GM10847 (cell line): ENCODE measurements around the gene WFIKKN1.

Experiments used
- POLR2A ChIP-seq: IDR thresholded peaks from 2 replicates; pipeline ENCODE4 v1.6.1; 2011; ENCODE audit not compliant: insufficient read length; ENCODE audit errors: extremely low read depth

WFIKKN1 gene, protein sequence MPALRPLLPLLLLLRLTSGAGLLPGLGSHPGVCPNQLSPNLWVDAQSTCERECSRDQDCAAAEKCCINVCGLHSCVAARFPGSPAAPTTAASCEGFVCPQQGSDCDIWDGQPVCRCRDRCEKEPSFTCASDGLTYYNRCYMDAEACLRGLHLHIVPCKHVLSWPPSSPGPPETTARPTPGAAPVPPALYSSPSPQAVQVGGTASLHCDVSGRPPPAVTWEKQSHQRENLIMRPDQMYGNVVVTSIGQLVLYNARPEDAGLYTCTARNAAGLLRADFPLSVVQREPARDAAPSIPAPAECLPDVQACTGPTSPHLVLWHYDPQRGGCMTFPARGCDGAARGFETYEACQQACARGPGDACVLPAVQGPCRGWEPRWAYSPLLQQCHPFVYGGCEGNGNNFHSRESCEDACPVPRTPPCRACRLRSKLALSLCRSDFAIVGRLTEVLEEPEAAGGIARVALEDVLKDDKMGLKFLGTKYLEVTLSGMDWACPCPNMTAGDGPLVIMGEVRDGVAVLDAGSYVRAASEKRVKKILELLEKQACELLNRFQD

DNA sequence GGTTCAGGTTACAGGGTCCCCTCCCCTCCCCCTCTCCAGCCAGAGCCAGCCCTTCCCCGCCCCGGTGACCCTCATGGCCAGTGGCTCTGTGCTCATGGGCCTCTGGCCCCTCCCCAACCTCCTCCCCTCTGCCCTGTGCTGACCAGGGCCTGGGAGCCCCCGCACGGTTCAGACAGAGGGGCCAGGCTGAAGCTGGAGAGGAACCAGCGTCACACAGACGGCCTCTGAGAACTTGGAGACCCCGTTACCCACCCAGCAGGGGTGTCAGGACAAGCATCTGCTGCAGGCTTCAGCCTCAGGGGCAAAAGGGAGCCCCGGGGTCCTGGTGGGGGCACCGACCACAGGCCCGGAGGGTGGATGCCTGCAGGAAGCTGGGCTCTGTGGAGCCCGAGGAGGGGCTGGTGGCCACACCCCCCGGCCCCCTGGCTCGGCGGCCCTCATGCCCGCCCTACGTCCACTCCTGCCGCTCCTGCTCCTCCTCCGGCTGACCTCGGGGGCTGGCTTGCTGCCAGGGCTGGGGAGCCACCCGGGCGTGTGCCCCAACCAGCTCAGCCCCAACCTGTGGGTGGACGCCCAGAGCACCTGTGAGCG, at the start of gene WFIKKN1:
Gene WFIKKN1 (plus strand): TSS at position 171 of the 591 bp plus-strand sequence. CDS start 269 bp downstream, at position 440.
- TF ChIP-seq POLR2A, result no peak

DNA sequence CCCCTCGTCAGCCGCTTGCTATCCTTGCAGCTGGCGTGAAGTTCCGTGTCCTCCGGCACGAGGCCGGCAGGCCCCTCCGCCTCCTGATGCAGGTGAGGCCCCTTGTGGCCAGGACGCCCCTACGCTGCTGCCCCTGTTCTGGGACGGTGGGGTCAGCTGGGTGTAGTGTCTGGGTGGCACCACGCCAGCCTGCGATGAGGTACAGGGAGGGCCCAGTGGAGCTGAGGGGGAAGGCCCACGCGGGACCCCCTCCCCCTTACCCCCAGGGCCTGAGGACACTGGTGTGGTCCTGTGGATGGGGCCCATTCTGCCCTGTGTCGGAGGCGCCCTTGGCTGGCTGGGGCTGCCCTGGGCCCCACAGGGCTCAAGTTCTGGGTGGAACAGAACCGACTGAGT, 48.6 kb upstream of the WFIKKN1 start:
- TF ChIP-seq POLR2A, result no peak

GRCh38 chr16:582614-583331, 48.0 kb upstream of the WFIKKN1 start:
- TF ChIP-seq POLR2A, result no peak

DNA sequence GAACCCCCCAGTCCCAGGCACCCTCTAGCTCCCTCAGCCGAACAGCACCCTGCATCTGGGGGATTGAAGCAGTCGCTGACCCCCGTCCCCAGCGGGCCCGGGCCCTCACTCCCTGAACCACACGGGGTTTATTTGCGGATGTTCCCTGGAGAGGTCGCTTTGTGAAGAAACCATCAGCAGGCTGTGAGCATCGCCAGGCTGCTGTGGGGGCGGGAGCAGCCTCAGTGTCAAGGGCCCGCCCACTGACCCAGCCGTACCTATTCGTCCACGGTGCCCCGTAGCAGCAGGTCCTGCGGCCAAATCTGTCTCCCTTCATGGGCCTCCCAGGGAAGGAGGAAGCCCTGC, 47.3 kb upstream of the WFIKKN1 start:
- no peak for TF ChIP-seq POLR2A

DNA sequence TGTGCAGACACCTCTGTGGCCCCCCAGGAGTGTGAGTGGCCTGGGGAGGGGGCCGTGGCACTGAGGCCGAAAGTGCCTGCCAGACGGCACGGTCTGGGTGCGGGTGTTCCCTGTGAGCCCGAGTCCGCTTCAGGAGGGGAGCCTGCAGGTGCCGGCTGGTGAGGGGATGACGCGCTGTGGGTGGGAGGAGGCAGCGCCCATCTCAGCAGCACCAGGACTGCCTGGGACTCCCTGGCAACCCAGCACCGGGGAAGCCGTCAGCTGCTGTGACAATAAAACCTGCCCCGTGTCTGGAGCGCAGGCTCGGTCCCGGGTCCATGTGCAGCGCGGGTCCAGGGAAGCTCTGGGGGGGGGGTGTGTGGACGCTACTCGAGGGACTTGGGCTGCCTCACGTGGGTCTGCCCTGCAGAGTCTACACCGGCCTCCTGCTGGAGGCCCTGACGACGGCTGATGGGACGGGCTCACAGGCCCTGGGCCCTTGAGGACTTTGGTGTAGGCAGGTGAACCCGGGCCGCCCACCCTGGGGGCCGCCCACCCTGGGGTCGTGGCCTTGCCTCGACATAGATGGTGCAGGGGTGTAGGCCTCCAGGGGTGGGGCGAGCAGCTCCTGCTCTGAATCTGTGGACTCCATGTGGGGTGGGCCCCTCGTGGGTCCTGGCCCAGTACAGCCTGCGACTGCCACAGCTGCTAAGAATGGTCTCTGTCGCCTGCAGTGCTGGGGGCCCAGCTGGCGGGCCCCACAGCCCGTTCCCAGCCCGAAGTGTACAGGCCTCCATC, 46.8 kb upstream of the WFIKKN1 start:
- TF ChIP-seq POLR2A, result no peak

DNA sequence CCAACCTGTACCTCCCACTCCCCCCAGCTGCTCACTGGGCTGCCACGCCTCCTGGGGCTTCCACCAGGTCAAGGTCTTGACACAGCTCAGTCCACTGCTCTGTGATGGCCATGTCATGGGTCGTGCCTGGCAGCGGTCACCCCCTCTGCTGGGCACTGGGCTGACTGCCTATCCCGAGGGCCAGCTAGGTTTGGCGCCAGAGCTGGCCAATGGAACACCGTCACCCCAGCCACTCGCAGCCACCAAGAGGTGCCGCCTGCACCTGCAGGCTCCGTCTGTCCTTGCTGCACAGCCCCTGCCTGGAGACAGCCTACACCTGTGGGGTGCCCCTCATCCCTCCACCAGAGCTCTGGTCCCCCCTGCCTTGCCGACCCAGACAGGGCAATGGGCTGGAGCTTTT, 45.4 kb upstream of the WFIKKN1 start:
- no peak for TF ChIP-seq POLR2A

- TF ChIP-seq POLR2A, result no peak
Measured at GRCh38 chr16:586047-586644, 44.6 kb upstream of the WFIKKN1 start.

DNA sequence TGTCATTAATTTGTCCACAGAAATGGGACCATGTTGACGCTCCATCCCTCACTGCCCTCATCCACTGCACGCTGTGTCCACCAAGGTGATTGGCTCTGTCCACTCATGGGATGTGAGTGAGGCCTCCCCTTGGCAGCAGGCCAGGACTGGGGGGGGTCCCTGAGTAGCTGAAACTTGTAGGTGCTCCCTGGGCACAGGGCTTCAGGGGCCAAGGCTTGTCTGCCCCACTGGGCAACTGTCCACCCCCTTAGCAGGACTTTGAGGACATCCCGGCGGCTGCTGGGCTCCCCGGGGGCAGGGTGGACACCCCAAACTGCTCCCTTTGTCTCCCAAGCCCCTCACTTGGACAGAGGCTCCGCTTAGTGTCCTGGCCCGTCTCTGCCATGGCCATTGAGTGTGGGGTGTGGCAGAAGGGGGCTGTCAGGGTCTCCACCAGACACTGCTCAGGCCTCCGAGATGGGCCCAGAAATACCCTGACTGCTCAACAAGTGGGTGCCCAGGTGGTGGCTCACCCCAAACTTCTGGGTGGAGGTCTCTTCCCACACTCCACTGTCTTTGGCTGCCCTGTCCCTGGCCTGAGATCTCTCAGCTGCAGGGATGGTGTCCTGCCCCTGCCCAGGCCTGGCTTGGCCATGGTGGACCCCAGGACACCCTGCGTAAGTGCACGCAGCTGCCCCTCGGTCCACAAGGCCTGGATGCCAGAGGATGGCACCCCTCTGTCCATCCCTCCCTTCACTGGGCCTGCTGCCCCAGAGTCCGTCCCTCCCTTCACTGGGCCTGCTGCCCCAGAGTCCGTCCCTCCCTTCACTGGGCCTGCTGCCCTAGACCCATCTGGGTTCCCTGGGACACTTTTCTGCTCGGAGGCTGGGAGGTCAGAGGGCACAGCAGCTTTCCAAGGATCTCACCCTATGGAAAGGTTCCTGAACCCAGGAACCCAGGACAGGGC, 43.9 kb upstream of the WFIKKN1 start:
- TF ChIP-seq POLR2A, result no peak

DNA sequence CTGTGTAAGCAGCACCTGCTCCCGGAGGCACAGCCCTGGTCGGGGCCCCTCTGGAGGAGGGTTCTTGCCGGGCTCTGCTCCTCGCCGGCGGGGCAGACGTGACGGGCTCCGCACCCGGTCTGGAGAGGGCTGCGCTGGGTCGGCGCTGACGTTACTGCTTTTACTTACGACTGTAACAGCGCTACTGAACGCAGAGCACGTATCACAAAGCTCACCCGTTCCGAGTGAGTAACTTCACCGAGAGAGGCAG, 42.2 kb upstream of the WFIKKN1 start:
- no peak for TF ChIP-seq POLR2A

DNA sequence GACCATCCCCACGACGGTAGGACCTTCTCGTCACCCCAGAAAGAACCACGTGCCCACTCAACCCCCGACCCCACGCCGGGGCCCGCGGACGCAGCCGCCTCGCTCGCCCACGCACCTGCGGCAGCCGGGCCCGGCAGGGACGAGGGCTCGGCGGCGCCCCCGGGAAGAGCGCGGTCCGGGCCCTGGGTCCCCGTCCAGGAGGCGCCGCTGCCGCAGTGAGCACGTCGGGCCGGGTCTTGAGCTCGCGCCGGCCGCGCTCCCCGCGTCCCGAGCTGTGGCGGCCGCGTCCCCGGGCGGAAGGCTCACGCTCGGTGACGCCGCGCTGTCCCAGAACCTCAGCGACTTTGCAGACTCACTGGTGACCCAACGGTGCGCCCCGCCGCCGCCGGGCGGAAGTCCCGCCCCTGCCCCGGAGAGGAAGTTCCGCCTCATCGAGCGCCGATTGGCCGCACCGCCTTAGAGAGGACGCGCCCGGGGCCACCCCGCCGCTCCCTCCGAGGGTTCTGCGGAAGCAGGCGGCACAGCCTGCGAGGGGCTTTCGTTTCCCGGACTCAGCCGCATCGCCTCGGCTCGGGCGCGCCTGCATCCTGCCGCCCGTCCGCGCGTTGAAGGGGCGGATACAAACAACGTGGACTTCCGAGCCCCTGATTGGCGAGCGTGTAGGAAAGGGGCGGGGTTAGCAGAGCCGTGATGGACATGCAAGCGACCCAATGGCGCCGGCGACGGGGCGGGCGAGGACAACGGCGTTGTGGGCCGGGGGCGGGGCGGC, 41.7 kb upstream of the WFIKKN1 start:
- TF ChIP-seq POLR2A, result peak; percentile 89

DNA sequence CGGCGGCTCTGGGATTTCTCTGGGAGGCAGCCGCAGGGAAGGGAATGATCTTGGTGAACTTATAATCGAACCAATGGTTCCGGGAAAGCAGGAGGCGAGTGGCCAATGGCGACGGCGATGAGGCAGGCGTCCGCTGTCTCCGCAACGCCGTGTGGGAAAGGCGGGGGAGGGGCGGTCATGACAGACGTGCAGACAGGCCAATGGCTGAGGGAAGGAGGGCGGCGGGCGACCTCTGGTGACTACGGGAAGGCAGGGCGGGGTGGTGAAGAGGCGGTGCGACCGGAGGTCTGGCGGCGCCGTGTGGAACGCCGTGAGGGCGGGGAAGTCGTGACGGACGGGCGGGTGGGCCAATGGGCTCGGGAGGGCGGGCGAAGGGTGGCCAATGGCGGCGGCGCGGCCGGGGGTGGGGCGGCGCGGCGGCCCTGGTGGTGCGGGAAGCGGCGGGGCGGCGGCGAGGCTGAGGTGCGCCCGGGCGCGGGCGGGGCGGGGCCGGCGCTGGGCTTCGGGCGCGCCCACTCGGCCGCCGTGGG, 41.1 kb upstream of the WFIKKN1 start, which contains the start of gene RAB40C:
Gene RAB40C (plus strand): TSS at position 409 of the 530 bp plus-strand sequence. CDS start 226 bp downstream, outside the sequence.
- TF ChIP-seq POLR2A, result no peak

- TF ChIP-seq POLR2A, result no peak
Measured at GRCh38 chr16:590188-590814, 40.5 kb upstream of the WFIKKN1 start.
